LNCAP (cell line): ENCODE results near the gene PHPT1.

ENCODE experiments used
- CTCF ChIP-seq: fragments of 450-650 bp; IDR thresholded peaks from 2 replicates; pipeline ENCODE4 v1.5.1; 2017; ENCODE audit warnings: mild to moderate bottlenecking

The PHPT1 gene

GRCh38 chr9:136860529-136860928 is 11.3 kb downstream of the PHPT1 start:
- TF ChIP-seq CTCF: no peak

GRCh38 chr9:136860933-136861873 is 12.0 kb downstream of the PHPT1 start:
- no peak for TF ChIP-seq CTCF

- TF ChIP-seq CTCF: no peak
Measured at GRCh38 chr9:136861874-136862457, 12.8 kb downstream of the PHPT1 start.

GRCh38 chr9:136862849-136863622 is 13.8 kb downstream of the PHPT1 start:
- no peak for TF ChIP-seq CTCF

- TF ChIP-seq CTCF: no peak
Measured at GRCh38 chr9:136863623-136864273, 14.5 kb downstream of the PHPT1 start.

GRCh38 chr9:136865041-136865767 is 16.0 kb downstream of the PHPT1 start:
- no peak for TF ChIP-seq CTCF

GRCh38 chr9:136865768-136866103 is 16.5 kb downstream of the PHPT1 start:
- TF ChIP-seq CTCF: no peak
